Stimulated activated CD4-positive, alpha-beta T cell treated with anti-CD3 and anti-CD28 coated beads, Interleukin-15, amount 100 ng/mL, for 48 hours (primary cell): ENCODE data around the gene KRT84.
"Not testable (repeated sequence)": the region's sequence is repeated elsewhere in the genome, so short reads cannot be mapped to it uniquely, and the experiment has no call there.

ENCODE experiments used
- DNase-seq, 2 donors: peaks; one replicate each; pipeline ENCODE4 v3.0.0-alpha.2; 2020; ENCODE audit warnings: low read depth in 2 of 2

KRT84 gene

GRCh38 chr12:52410589-52411248, 25.3 kb upstream of the KRT84 start:
- DNase-seq = not testable (repeated sequence)

GRCh38 chr12:52407918-52408317, 22.5 kb upstream of the KRT84 start:
- DNase-seq = no peak

- no peak for DNase-seq
These were observed 20.5 kb upstream of the KRT84 start, which contains the start of gene KRT82 for GRCh38 chr12:52405922-52406385. Gene KRT82 (minus strand): TSS chr12:52406335. CDS start chr12:52406277, 58 bp downstream.

GRCh38 chr12:52404951-52405350, 19.5 kb upstream of the KRT84 start:
- DNase-seq = no peak

GRCh38 chr12:52403561-52403960, 18.1 kb upstream of the KRT84 start:
- no peak for DNase-seq

- DNase-seq = no peak
These were observed 17.6 kb upstream of the KRT84 start for GRCh38 chr12:52402873-52403540.

GRCh38 chr12:52402377-52402776, 16.9 kb upstream of the KRT84 start:
- no peak for DNase-seq

GRCh38 chr12:52401926-52402325, 16.5 kb upstream of the KRT84 start:
- no peak for DNase-seq

- no peak for DNase-seq
These were observed 16.1 kb upstream of the KRT84 start for GRCh38 chr12:52401526-52401925.

GRCh38 chr12:52400906-52401305, 15.5 kb upstream of the KRT84 start:
- DNase-seq = no peak

- no peak for DNase-seq
These were observed 14.3 kb upstream of the KRT84 start for GRCh38 chr12:52399756-52400155.

- DNase-seq = no peak
These were observed 12.7 kb upstream of the KRT84 start for GRCh38 chr12:52398176-52398575.

GRCh38 chr12:52396656-52397055, 11.2 kb upstream of the KRT84 start:
- DNase-seq = no peak

- DNase-seq = no peak
These were observed 10.4 kb upstream of the KRT84 start for GRCh38 chr12:52395761-52396434.

- no peak for DNase-seq
These were observed 9.5 kb upstream of the KRT84 start for GRCh38 chr12:52394836-52395405.

- no peak for DNase-seq
These were observed 7.1 kb upstream of the KRT84 start for GRCh38 chr12:52392465-52393007.

- no peak for DNase-seq
These were observed 6.2 kb upstream of the KRT84 start for GRCh38 chr12:52391618-52392002.

- no peak for DNase-seq
These were observed 5.5 kb upstream of the KRT84 start for GRCh38 chr12:52390739-52391617.

- DNase-seq = no peak
These were observed 4.1 kb upstream of the KRT84 start for GRCh38 chr12:52389313-52390207.

GRCh38 chr12:52387859-52388258, 2.4 kb upstream of the KRT84 start:
- DNase-seq = no peak
